CD4-positive, alpha-beta T cell treated with Interleukin-6 for 4 hours (primary cell): ENCODE results near the gene DDX10.

Source experiments
- DNase-seq: peaks from one replicate; pipeline ENCODE4 v3.0.0-alpha.2; 2020; ENCODE audit warnings: mixed read lengths

Gene DDX10

GRCh38 chr11:108947654-108948570, 283.0 kb downstream of the DDX10 start:
- no peak for DNase-seq

GRCh38 chr11:108958368-108959104, 293.7 kb downstream of the DDX10 start:
- DNase-seq, result no peak

- no peak for DNase-seq
Measured at GRCh38 chr11:108959105-108959761, 294.4 kb downstream of the DDX10 start.

- no peak for DNase-seq
Measured at GRCh38 chr11:108959874-108960273, 295.0 kb downstream of the DDX10 start.

GRCh38 chr11:108960501-108960900, 295.6 kb downstream of the DDX10 start:
- no peak for DNase-seq

GRCh38 chr11:108961095-108961494, 296.2 kb downstream of the DDX10 start:
- DNase-seq, result no peak

- DNase-seq, result no peak
Measured at GRCh38 chr11:108963118-108963517, 298.2 kb downstream of the DDX10 start.

- DNase-seq, result no peak
Measured at GRCh38 chr11:108965306-108966001, 300.6 kb downstream of the DDX10 start.

GRCh38 chr11:108966206-108966605, 301.3 kb downstream of the DDX10 start:
- no peak for DNase-seq

- DNase-seq, result no peak
Measured at GRCh38 chr11:108966978-108967377, 302.1 kb downstream of the DDX10 start.

GRCh38 chr11:108967571-108967970, 302.7 kb downstream of the DDX10 start:
- DNase-seq, result no peak

- DNase-seq, result no peak
Measured at GRCh38 chr11:108970221-108970991, 305.5 kb downstream of the DDX10 start.

GRCh38 chr11:108973402-108974162, 308.7 kb downstream of the DDX10 start:
- no peak for DNase-seq

- no peak for DNase-seq
Measured at GRCh38 chr11:108975026-108975425, 310.2 kb downstream of the DDX10 start.

- DNase-seq, result no peak
Measured at GRCh38 chr11:108975641-108976071, 310.8 kb downstream of the DDX10 start.

- no peak for DNase-seq
Measured at GRCh38 chr11:108983636-108984420, 319.0 kb downstream of the DDX10 start.

GRCh38 chr11:108984523-108984922, 319.7 kb downstream of the DDX10 start:
- DNase-seq, result no peak

GRCh38 chr11:108985236-108985944, 320.5 kb downstream of the DDX10 start:
- DNase-seq, result no peak

GRCh38 chr11:108985945-108986279, 321.0 kb downstream of the DDX10 start:
- no peak for DNase-seq
